SK-N-SH treated with all-trans-retinoic acid at 6 μM for 48 hours (cell line): ENCODE data around the gene CDH4.

Experiments
- ATAC-seq: fragments of 200-7000 bp; cut with Tn5 transposase; 3 replicates; pipeline ENCODE4 v1.9.1; 2020; ENCODE audit warnings: mild to moderate bottlenecking, moderate library complexity
- ARNTL ChIP-seq: fragments of 450-650 bp; formaldehyde crosslinking; IDR thresholded peaks from 2 replicates; pipeline ENCODE4 v1.5.0; 2020; ENCODE audit warnings: low read depth, mild to moderate bottlenecking, moderate library complexity, borderline replicate concordance
- BACH2 ChIP-seq: fragments of 250-450 bp; sonication (Bioruptor Pico); IDR thresholded peaks from 2 replicates; pipeline ENCODE4 v1.9.0; 2021; ENCODE audit warnings: mild to moderate bottlenecking, borderline replicate concordance
- CREB5 ChIP-seq: fragments of 250-450 bp; sonication (Bioruptor Pico); IDR thresholded peaks from 2 replicates; pipeline ENCODE4 v1.5.1; 2020; ENCODE audit warnings: low read depth, mild to moderate bottlenecking, moderate library complexity
- CSDC2 ChIP-seq: fragments of 250-450 bp; sonication (Bioruptor Pico); IDR thresholded peaks from 2 replicates; pipeline ENCODE4 v1.5.0; 2020; ENCODE audit warnings: mild to moderate bottlenecking, moderate library complexity
- CSRNP3 ChIP-seq: fragments of 250-450 bp; sonication (Bioruptor Pico); IDR thresholded peaks from 2 replicates; pipeline ENCODE4 v1.5.1; 2021; ENCODE audit warnings: mild to moderate bottlenecking, moderate library complexity
- ESRRG ChIP-seq: fragments of 250-450 bp; sonication (Bioruptor Pico); IDR thresholded peaks from 2 replicates; pipeline ENCODE4 v1.6.1; 2021; ENCODE audit warnings: mild to moderate bottlenecking
- GLIS3 ChIP-seq: fragments of 250-450 bp; sonication (Bioruptor Pico); IDR thresholded peaks from 2 replicates; pipeline ENCODE4 v1.5.0; 2020; ENCODE audit warnings: mild to moderate bottlenecking, moderate library complexity
- ISL1 ChIP-seq: fragments of 250-450 bp; sonication (Bioruptor Pico); IDR thresholded peaks from 2 replicates; pipeline ENCODE4 v2.1.2; 2022; ENCODE audit warnings: mild to moderate bottlenecking, moderate library complexity
- OSR1 ChIP-seq: fragments of 250-450 bp; sonication (Bioruptor Pico); IDR thresholded peaks from 2 replicates; pipeline ENCODE4 v1.8.0; 2022; ENCODE audit warnings: moderate library complexity, mild to moderate bottlenecking, inconsistent platforms
- PATZ1 ChIP-seq: fragments of 250-450 bp; sonication (Bioruptor Pico); IDR thresholded peaks from 2 replicates; pipeline ENCODE4 v1.8.0; 2020; ENCODE audit warnings: mild to moderate bottlenecking, moderate library complexity, borderline replicate concordance
- POU6F1 ChIP-seq: fragments of 250-450 bp; sonication (Bioruptor Pico); IDR thresholded peaks from 2 replicates; pipeline ENCODE4 v1.8.0; 2021; ENCODE audit warnings: low read depth, mild to moderate bottlenecking, moderate library complexity, borderline replicate concordance
- PPARA ChIP-seq: fragments of 250-450 bp; sonication (Bioruptor Pico); IDR thresholded peaks from 2 replicates; pipeline ENCODE4 v1.5.0; 2020; ENCODE audit warnings: mild to moderate bottlenecking, borderline replicate concordance
- RARB ChIP-seq: fragments of 250-450 bp; sonication (Bioruptor Pico); IDR thresholded peaks from 2 replicates; pipeline ENCODE4 v1.8.0; 2021; ENCODE audit warnings: mild to moderate bottlenecking, moderate library complexity
- SNAI2 ChIP-seq: fragments of 250-450 bp; sonication (Bioruptor Pico); IDR thresholded peaks from 2 replicates; pipeline ENCODE4 v1.5.0; 2020; ENCODE audit warnings: mild to moderate bottlenecking, moderate library complexity
- TCF4 ChIP-seq: fragments of 250-450 bp; sonication (Bioruptor Pico); IDR thresholded peaks from 2 replicates; pipeline ENCODE4 v1.8.0; 2021; ENCODE audit warnings: mild to moderate bottlenecking, moderate library complexity, borderline replicate concordance
- TOX ChIP-seq: fragments of 250-450 bp; sonication (Bioruptor Pico); IDR thresholded peaks from 2 replicates; pipeline ENCODE4 v1.8.0; 2021; ENCODE audit warnings: mild to moderate bottlenecking, moderate library complexity, borderline replicate concordance
- TSHZ2 ChIP-seq: fragments of 250-450 bp; sonication (Bioruptor Pico); IDR thresholded peaks from 2 replicates; pipeline ENCODE4 v1.5.0; 2020; ENCODE audit warnings: mild to moderate bottlenecking, moderate library complexity
- ZFP3 ChIP-seq: fragments of 250-450 bp; sonication (Bioruptor Pico); IDR thresholded peaks from 2 replicates; pipeline ENCODE4 v1.5.0; 2020; ENCODE audit warnings: mild to moderate bottlenecking, moderate library complexity
- ZFP30 ChIP-seq: fragments of 450-650 bp; formaldehyde crosslinking; IDR thresholded peaks from 2 replicates; pipeline ENCODE4 v1.5.0; 2022; ENCODE audit warnings: mild to moderate bottlenecking, moderate library complexity
- ZNF565 ChIP-seq: fragments of 450-650 bp; formaldehyde crosslinking; conservative IDR thresholded peaks from 2 replicates; pipeline ENCODE4 v1.5.0; 2020; ENCODE audit warnings: low read depth, mild to moderate bottlenecking, moderate library complexity
- ZNF70 ChIP-seq: fragments of 450-650 bp; formaldehyde crosslinking; IDR thresholded peaks from 2 replicates; pipeline ENCODE4 v1.5.0; 2020; ENCODE audit warnings: mild to moderate bottlenecking, moderate library complexity

Gene CDH4

GRCh38 chr20:61582196-61582923 is 330.3 kb downstream of the CDH4 start:
- TF ChIP-seq OSR1 (CRISPR knock-in tag) (no peak), PATZ1 (CRISPR knock-in tag) (no peak), ZFP3 (CRISPR knock-in tag) (no peak), ESRRG (CRISPR knock-in tag) (no peak), ZFP30 (CRISPR knock-in tag) (no peak), POU6F1 (CRISPR knock-in tag) (no peak), GLIS3 (CRISPR knock-in tag) (no peak), CREB5 (no peak), SNAI2 (CRISPR knock-in tag) (no peak), TSHZ2 (CRISPR knock-in tag) (no peak), CSRNP3 (no peak), ZNF70 (CRISPR knock-in tag) (no peak), RARB (no peak), PPARA (CRISPR knock-in tag) (no peak), BACH2 (CRISPR knock-in tag) (no peak), TCF4 (CRISPR knock-in tag) (no peak), ARNTL (CRISPR knock-in tag) (no peak), TOX (CRISPR knock-in tag) (no peak), ISL1 (CRISPR knock-in tag) (no peak)
- ATAC-seq, result no peak

GRCh38 chr20:61583356-61583755 is 331.3 kb downstream of the CDH4 start:
- no peak for ATAC-seq
- TF ChIP-seq GLIS3 (CRISPR knock-in tag), result no peak
- TF ChIP-seq PATZ1 (CRISPR knock-in tag), result no peak
- TF ChIP-seq ZFP30 (CRISPR knock-in tag), result no peak
- no peak for TF ChIP-seq CSDC2 (CRISPR knock-in tag)
- no peak for TF ChIP-seq ZNF565
- no peak for TF ChIP-seq CSRNP3
- TF ChIP-seq TSHZ2 (CRISPR knock-in tag), result no peak
- TF ChIP-seq ZNF70 (CRISPR knock-in tag), result no peak
- TF ChIP-seq POU6F1 (CRISPR knock-in tag), result no peak
